Measurements from ENCODE around the gene KIF3B. TPM values are rescaled to one million over a fixed set of nuclear protein-coding genes. Genes with fewer than 3 reads are reported as not detected.

KIF3B gene
- total and polyA plus RNA-seq, 2 of the 13 experiments (the other 11 are each of a cell fraction or from before 2014, with no cell fraction given), result 23.6 to 28.8 TPM

DNA sequence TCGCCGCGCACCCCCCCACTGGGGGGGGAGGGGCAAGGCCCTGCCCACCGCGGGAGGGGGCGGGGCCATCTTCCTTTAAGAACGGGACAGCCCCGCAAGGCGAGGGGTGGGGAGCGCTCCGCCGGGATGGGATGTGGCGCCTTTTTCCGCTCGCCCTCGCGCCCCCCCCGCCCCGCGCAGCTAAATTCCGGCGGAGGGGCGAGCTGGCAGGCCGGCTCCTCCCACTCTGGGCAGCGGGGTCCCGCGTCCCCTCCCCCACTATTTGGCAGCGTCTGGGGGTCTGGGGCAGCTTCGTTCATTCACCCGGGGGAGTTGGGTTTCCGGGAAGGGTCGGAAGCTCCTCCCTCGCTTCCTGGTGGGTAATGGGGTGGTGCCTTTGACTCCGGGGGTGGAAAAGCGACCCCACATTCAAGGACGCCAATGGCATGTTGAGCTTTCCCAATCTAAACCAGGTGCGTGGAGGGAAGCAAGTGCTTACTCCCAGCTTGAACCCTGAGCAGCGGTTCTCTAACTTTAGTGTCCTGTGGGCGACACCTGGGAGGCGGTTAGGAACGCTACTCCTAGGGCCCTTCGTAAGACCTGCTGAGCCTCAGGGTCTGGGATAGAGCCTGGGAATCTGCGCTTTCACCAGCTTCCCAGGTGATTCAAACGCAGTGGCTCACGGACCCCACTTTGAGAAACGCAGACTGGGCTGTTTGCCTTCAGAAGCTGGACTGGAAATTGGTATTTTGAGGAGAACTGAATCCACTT lies 81.6 kb downstream of the KIF3B start (continued):
- TF ChIP-seq, protein P1, sequence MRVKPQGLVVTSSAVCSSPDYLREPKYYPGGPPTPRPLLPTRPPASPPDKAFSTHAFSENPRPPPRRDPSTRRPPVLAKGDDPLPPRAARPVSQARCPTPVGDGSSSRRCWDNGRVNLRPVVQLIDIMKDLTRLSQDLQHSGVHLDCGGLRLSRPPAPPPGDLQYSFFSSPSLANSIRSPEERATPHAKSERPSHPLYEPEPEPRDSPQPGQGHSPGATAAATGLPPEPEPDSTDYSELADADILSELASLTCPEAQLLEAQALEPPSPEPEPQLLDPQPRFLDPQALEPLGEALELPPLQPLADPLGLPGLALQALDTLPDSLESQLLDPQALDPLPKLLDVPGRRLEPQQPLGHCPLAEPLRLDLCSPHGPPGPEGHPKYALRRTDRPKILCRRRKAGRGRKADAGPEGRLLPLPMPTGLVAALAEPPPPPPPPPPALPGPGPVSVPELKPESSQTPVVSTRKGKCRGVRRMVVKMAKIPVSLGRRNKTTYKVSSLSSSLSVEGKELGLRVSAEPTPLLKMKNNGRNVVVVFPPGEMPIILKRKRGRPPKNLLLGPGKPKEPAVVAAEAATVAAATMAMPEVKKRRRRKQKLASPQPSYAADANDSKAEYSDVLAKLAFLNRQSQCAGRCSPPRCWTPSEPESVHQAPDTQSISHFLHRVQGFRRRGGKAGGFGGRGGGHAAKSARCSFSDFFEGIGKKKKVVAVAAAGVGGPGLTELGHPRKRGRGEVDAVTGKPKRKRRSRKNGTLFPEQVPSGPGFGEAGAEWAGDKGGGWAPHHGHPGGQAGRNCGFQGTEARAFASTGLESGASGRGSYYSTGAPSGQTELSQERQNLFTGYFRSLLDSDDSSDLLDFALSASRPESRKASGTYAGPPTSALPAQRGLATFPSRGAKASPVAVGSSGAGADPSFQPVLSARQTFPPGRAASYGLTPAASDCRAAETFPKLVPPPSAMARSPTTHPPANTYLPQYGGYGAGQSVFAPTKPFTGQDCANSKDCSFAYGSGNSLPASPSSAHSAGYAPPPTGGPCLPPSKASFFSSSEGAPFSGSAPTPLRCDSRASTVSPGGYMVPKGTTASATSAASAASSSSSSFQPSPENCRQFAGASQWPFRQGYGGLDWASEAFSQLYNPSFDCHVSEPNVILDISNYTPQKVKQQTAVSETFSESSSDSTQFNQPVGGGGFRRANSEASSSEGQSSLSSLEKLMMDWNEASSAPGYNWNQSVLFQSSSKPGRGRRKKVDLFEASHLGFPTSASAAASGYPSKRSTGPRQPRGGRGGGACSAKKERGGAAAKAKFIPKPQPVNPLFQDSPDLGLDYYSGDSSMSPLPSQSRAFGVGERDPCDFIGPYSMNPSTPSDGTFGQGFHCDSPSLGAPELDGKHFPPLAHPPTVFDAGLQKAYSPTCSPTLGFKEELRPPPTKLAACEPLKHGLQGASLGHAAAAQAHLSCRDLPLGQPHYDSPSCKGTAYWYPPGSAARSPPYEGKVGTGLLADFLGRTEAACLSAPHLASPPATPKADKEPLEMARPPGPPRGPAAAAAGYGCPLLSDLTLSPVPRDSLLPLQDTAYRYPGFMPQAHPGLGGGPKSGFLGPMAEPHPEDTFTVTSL (CRISPR knock-in tag; IDR thresholded peaks at IDR 0.05; ENCODE audit: borderline replicate concordance), result peak; percentile 73; the same call in 1 of the 2 replicates
- TF ChIP-seq TOE1 (CRISPR knock-in tag; IDR thresholded peaks at IDR 0.05) (peak; percentile 26; the same call in 1 of the 2 replicates), YEATS4 (CRISPR knock-in tag; IDR thresholded peaks at IDR 0.05; ENCODE audit: borderline replicate concordance) (peak; percentile 68; the same call in 1 of the 2 replicates), ZNF678 (CRISPR knock-in tag; IDR thresholded peaks at IDR 0.05) (no peak; the same call in 1 of the 2 replicates), KLF15 (CRISPR knock-in tag; IDR thresholded peaks at IDR 0.05; ENCODE audit: borderline replicate concordance) (peak; percentile 78; the same call in 1 of the 2 replicates), ZNF589 (CRISPR knock-in tag; conservative IDR thresholded peaks at IDR 0.05) (peak; percentile 78; the same call in 1 of the 2 replicates), ZNF101 (CRISPR knock-in tag; IDR thresholded peaks at IDR 0.05; ENCODE audit: borderline replicate concordance, low read depth) (no peak), ZNF598 (CRISPR knock-in tag; IDR thresholded peaks at IDR 0.05; ENCODE audit: borderline replicate concordance) (peak; percentile 99), ZNF337 (CRISPR knock-in tag; IDR thresholded peaks at IDR 0.05; ENCODE audit: borderline replicate concordance, low read depth) (peak; percentile 96; the same call in 1 of the 2 replicates), PAF1 (CRISPR knock-in tag; IDR thresholded peaks at IDR 0.05) (no peak), ZMAT3 (CRISPR knock-in tag; conservative IDR thresholded peaks at IDR 0.05) (0 out of 2 replicates have a peak, but pooled peaks have one; percentile 28), ZBTB7B (CRISPR knock-in tag; IDR thresholded peaks at IDR 0.05) (peak; percentile 96), ZNF256 (CRISPR knock-in tag; conservative IDR thresholded peaks at IDR 0.05) (peak; percentile 81; the same call in 1 of the 2 replicates), SUZ12 (IDR thresholded peaks at IDR 0.05; ENCODE audit: low read depth, low read length) (no peak), ZNF331 (CRISPR knock-in tag; IDR thresholded peaks at IDR 0.05) (peak; percentile 49), ZSCAN30 (CRISPR knock-in tag; IDR thresholded peaks at IDR 0.05) (0 out of 2 replicates have a peak, but pooled peaks have one; percentile 48), SIN3A (IDR thresholded peaks at IDR 0.05; ENCODE audit: borderline replicate concordance, low read depth, low read length) (peak; percentile 86; the same call in 1 of the 2 replicates)
- TF ChIP-seq, protein P2, sequence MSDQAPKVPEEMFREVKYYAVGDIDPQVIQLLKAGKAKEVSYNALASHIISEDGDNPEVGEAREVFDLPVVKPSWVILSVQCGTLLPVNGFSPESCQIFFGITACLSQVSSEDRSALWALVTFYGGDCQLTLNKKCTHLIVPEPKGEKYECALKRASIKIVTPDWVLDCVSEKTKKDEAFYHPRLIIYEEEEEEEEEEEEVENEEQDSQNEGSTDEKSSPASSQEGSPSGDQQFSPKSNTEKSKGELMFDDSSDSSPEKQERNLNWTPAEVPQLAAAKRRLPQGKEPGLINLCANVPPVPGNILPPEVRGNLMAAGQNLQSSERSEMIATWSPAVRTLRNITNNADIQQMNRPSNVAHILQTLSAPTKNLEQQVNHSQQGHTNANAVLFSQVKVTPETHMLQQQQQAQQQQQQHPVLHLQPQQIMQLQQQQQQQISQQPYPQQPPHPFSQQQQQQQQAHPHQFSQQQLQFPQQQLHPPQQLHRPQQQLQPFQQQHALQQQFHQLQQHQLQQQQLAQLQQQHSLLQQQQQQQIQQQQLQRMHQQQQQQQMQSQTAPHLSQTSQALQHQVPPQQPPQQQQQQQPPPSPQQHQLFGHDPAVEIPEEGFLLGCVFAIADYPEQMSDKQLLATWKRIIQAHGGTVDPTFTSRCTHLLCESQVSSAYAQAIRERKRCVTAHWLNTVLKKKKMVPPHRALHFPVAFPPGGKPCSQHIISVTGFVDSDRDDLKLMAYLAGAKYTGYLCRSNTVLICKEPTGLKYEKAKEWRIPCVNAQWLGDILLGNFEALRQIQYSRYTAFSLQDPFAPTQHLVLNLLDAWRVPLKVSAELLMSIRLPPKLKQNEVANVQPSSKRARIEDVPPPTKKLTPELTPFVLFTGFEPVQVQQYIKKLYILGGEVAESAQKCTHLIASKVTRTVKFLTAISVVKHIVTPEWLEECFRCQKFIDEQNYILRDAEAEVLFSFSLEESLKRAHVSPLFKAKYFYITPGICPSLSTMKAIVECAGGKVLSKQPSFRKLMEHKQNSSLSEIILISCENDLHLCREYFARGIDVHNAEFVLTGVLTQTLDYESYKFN (CRISPR knock-in tag; conservative IDR thresholded peaks at IDR 0.05), result peak; percentile 71
- TF ChIP-seq, protein P3, sequence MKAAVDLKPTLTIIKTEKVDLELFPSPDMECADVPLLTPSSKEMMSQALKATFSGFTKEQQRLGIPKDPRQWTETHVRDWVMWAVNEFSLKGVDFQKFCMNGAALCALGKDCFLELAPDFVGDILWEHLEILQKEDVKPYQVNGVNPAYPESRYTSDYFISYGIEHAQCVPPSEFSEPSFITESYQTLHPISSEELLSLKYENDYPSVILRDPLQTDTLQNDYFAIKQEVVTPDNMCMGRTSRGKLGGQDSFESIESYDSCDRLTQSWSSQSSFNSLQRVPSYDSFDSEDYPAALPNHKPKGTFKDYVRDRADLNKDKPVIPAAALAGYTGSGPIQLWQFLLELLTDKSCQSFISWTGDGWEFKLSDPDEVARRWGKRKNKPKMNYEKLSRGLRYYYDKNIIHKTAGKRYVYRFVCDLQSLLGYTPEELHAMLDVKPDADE (CRISPR knock-in tag; IDR thresholded peaks at IDR 0.05), result no peak
